ENCODE data around the gene GCNT2.
"Not testable (repeated sequence)": the region's sequence is repeated elsewhere in the genome, so short reads cannot be mapped to it uniquely, and the experiment has no call there.

The GCNT2 gene

GRCh38 chr6:10665595-10665994 is 144.4 kb downstream of the GCNT2 start:
- DNase-seq = not testable (repeated sequence)

GRCh38 chr6:10668126-10668917 is 147.2 kb downstream of the GCNT2 start:
- DNase-seq = no peak

GRCh38 chr6:10676403-10676802 is 155.3 kb downstream of the GCNT2 start:
- no peak for DNase-seq

- DNase-seq = no peak
Observed at GRCh38 chr6:10678456-10678855, 157.3 kb downstream of the GCNT2 start.
